ENCODE measurements around the gene ZNF778.

The ZNF778 gene

GRCh38 chr16:89279666-89280481 lies 62.4 kb downstream of the ZNF778 start:
- DNase-seq = no peak

GRCh38 chr16:89280546-89281188 lies 63.2 kb downstream of the ZNF778 start:
- DNase-seq = no peak

GRCh38 chr16:89281189-89281577 lies 63.7 kb downstream of the ZNF778 start:
- no peak for DNase-seq

- no peak for DNase-seq
These were observed 64.3 kb downstream of the ZNF778 start for GRCh38 chr16:89281829-89282228.

GRCh38 chr16:89282523-89282922 lies 65.0 kb downstream of the ZNF778 start:
- DNase-seq = no peak

- no peak for DNase-seq
These were observed 65.9 kb downstream of the ZNF778 start for GRCh38 chr16:89283449-89283848.

GRCh38 chr16:89285381-89285780 lies 67.9 kb downstream of the ZNF778 start:
- no peak for DNase-seq

GRCh38 chr16:89286096-89286495 lies 68.6 kb downstream of the ZNF778 start:
- no peak for DNase-seq

Measured in NCI-H1436 (cell line).